ENCODE measurements around the gene KIF3B.
A peak's percentile ranks its signal among the peaks of the same experiment; 100 is the strongest.
"Not testable (repeated sequence)": the region's sequence is repeated elsewhere in the genome, so short reads cannot be mapped to it uniquely, and the experiment has no call there.

Gene KIF3B

GRCh38 chr20:32277361-32278198 lies at the start of gene KIF3B:
KIF3B (plus strand) TSS chr20:32277651; CDS start chr20:32309778, 32,127 bp downstream.
- DNase-seq (ENCODE audit: low read depth in 2 of 2, low spot score in 1 of 2): peak; percentile 73

GRCh38 chr20:32227744-32228688 lies 49.4 kb upstream of the KIF3B start:
- no peak for DNase-seq (ENCODE audit: low read depth in 2 of 2, low spot score in 1 of 2)

DNA sequence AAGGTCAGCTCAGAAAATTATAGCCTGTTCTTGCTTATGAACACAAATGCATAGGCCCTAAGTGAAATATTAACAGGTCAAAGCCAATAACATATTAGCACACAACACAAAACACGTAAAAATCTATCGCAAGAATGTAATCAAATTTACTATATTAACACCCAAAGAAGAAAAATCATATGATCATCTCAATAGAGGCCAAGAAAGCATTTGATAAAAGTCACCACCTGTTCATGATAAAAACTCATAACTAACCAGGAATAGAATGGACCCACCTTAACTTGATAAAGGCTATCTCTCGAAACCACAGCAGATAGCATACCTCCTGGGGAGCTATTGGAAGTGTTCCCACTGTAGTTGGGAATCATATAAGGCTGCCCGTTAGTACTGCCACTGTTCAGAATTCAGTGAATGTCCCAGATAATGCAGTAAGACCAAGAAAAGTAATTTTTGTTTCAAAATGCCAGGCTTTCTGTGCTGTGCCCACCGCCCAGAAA lies 48.2 kb upstream of the KIF3B start:
- no peak for DNase-seq (ENCODE audit: low read depth in 2 of 2, low spot score in 1 of 2)

GRCh38 chr20:32230707-32231106 lies 46.7 kb upstream of the KIF3B start:
- no peak for DNase-seq (ENCODE audit: low read depth in 2 of 2, low spot score in 1 of 2)

DNA sequence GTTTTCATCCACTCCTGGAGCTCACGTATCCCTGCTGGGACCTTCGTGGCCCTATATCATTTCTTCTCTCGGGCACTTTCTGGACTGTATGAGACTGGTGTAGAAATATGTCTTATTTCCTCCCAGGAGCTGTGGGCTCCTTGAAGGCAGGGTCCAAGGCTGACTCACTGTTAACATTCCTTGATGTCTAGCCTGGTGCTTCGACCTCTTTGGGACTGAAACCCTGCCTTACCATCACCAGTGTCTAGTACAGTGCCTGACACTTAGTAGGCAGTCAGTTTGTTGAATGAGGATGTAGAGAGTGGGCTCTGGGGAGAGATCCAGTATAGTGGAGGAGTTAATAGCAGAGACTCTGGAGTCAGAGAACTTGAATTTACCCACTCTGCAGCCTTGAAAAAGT lies 46.2 kb upstream of the KIF3B start:
- DNase-seq (ENCODE audit: low read depth in 2 of 2, low spot score in 1 of 2): no peak

- DNase-seq (ENCODE audit: low read depth in 2 of 2, low spot score in 1 of 2): no peak
Observed at GRCh38 chr20:32231847-32232246, 45.6 kb upstream of the KIF3B start.

GRCh38 chr20:32232326-32232886 lies 45.0 kb upstream of the KIF3B start:
- no peak for DNase-seq (ENCODE audit: low read depth in 2 of 2, low spot score in 1 of 2)

DNA sequence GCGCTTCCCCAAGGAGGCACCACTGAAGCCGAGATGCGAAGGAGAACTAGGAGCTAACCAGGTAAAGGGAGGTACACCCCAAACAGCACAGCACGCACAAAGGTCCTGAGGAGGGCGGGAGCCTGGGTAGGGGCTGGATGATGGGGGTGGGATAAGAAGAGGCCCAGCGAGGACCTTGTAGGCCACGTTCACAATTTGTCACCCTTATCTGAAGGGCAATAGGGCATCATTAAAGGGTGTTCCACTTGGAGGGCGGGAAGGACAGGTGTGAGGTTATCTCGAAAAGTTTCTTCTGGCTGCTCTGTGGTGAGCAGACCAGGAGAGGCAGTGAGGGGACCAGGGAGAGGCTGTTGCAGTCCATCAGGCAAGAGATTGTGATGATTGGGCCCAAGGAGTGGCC lies 44.2 kb upstream of the KIF3B start:
- DNase-seq (ENCODE audit: low read depth in 2 of 2, low spot score in 1 of 2): no peak

DNA sequence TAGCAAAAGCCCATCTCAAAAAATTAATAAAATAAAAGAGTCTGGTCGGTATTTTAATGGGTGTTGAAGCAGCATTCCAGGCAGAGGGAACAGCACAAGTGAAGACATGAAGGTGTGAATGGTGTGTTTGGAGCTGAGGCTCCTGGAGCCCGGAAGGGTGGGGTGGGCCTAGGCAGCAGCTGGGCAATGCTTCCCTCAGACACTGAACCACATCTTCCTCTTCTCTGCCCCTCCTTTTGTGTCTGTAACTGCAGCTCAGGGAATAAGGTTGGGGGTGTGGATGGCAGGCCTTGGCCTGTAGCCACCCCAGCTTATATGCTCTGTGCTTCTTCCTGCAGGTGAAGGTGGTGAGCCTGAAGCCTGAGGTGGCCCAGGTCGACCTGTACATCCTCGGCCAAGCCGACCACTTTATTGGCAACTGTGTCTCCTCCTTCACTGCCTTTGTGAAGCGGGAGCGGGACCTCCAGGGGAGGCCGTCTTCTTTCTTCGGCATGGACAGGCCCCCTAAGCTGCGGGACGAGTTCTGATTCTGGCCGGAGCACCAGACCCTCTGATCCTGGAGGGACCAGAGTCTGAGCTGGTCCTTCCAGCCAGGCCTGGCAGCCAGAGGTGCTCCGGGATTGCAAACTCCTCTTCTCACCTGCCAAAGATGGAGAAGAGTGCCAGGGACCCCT lies 43.2 kb upstream of the KIF3B start:
- DNase-seq (ENCODE audit: low read depth in 2 of 2, low spot score in 1 of 2): no peak

GRCh38 chr20:32235331-32236047 lies 42.0 kb upstream of the KIF3B start:
- no peak for DNase-seq (ENCODE audit: low read depth in 2 of 2, low spot score in 1 of 2)

GRCh38 chr20:32236048-32236533 lies 41.4 kb upstream of the KIF3B start:
- no peak for DNase-seq (ENCODE audit: low read depth in 2 of 2, low spot score in 1 of 2)

GRCh38 chr20:32236819-32237218 lies 40.6 kb upstream of the KIF3B start:
- no peak for DNase-seq (ENCODE audit: low read depth in 2 of 2, low spot score in 1 of 2)

DNA sequence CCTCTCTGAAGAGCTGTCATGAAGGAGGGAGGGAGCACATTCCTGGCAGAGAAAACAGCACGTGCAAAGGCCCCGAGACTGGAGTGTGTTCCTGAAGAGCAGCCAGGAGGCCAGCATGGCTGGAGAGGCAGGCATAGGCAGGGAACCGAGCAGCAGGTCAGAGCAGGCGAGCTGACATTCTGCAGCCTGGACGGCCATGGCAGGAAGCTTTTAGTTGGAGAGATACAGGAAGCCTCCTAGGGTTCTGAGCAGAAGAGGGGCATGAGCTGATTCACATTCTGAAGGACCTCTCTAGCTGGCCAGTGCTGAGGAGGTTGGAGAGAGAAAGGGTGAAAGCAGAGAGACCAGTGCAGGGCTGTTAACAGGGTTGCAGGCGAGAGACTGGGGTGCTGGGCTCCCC lies 40.0 kb upstream of the KIF3B start:
- no peak for DNase-seq (ENCODE audit: low read depth in 2 of 2, low spot score in 1 of 2)

DNA sequence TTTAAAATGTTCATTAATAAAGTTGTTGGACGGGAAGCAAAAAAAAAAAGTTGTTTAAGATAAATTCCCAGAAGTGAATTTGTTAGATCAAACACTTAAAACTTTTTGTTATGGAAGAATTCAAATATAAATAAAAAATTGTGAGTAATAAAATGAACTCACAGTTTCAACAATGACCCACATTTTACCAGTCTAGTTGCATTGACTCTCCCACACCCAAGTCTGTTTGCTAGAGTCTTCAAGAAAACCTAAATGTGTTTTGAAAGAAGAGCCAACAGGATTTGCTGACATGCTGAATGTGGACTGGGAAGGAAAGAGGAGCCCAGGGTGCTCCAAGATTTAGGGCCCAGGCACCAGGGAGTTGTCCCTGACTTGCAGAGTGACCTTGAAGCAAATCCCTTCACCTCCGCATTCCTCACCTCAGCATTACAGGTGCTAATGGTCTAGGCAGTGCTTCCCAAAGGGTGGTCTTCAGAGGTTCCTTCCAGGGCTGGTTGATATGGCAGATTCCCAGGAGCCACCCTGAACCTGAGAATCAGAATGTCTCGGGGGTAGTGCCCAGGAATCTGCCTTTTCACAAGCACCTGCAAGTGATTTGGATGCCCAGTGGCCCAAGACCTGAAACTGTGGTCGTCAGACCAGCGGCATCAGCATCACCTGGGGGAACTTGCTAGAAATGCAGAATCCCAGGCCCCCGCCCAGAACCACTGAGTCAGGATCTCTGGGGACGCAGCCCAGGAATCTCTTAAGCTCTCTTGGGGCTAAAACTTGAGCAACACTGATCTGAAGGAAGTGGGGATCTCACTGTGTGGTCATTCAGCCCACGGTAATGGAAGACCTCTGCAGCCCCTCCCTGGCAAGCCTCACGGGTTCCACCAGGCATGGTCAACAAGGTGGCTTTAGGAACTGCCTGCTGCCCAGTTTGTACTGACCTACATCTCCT lies 38.7 kb upstream of the KIF3B start:
- no peak for DNase-seq (ENCODE audit: low read depth in 2 of 2, low spot score in 1 of 2)

- DNase-seq (ENCODE audit: low read depth in 2 of 2, low spot score in 1 of 2): no peak
Observed at GRCh38 chr20:32240205-32240604, 37.2 kb upstream of the KIF3B start.

DNA sequence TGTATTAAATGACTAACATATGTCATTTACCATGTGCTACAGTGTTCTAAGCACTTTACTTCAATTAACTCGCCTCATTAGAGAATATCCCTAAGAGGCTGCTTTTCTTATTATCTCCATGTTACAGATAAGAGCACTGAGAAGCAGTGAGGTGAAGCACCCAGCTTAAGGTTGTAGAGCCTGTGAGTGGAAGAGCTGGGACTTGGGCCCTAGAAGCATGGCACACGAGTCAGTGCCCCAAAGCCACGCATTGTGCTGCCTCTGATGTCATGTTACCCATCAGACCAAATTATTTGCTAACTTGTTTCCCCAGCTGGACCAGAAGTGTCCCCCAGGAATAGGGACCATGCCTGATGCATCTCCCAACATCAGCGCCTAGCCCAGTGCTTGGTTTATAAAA lies 35.6 kb upstream of the KIF3B start:
- DNase-seq (ENCODE audit: low read depth in 2 of 2, low spot score in 1 of 2): no peak

DNA sequence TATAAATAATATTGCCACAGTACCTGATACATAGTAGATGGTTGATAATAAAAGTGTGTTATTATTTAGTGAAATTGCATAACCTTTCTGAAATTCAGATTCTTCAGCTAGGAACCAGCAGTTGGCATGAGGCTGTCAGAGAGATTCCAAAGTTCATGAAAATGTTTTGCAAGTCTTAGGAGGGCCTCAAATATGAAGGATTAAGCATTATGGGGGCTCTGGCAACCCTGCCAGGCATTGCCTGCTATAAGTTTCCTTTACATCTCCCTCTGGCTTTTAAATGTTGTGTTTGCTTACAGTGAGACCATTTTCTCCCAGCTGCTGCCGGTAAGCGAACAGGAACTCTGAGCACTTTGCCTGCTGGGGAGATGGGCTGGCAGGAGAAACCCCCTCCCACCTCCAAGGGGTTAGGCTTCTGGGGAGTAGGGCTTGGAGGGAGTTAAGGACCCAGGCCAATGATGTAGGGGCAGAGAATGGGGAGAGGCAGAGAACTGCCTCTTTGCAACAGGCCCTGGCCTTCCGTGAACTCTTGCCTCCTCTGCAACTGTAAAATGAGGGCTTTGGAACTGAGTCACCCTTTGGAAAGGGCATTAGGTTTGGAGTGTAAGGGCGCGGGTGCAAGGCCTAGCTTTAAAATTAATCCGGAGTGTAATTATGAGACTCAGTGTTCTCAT lies 33.2 kb upstream of the KIF3B start:
- DNase-seq (ENCODE audit: low read depth in 2 of 2, low spot score in 1 of 2): no peak

DNA sequence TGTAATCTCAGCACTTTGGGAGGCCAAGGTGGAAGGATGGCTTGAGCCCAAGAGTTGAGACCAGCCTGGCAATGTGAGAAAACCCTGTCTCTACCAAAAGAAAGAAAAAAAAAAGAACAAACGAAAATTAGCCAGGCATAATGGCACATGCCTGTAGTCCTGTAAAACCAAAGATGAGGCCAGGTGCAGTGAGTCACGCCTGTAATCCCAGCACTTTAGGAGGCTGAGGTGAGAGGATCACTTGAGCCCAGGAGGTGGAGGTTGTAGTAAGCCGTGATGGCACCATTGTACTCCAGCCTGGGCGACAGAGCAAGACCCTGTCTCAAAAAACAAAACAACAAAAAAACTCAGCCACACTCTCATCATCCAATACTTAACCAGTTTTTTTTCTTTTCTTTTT lies 32.5 kb upstream of the KIF3B start:
- no peak for DNase-seq (ENCODE audit: low read depth in 2 of 2, low spot score in 1 of 2)

DNA sequence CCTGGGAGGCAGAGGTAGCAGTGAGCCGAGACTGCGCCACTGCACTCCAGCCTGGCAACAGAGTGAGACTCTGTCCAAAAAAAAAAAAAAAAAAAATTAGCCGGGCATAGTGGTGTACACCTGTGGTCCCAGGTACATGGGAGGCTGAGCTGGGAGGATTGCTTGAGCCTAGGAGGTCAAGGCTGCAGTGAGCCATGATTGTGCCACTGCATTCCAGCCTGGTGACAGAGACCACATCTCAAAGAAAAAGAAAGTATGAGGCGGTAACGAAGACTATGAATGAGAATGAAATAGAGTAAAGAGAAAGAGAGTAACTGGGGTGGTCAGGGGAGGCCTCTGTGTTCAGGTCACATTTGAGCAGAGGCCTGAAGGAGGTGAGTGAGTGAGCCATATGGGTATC lies 31.2 kb upstream of the KIF3B start:
- not testable (repeated sequence) for DNase-seq (ENCODE audit: low read depth in 2 of 2, low spot score in 1 of 2)
